Mucosa of descending colon (tissue), 3 donors: ENCODE data around the gene LMTK2. TPM values are rescaled to one million over a fixed set of nuclear protein-coding genes. Genes with fewer than 3 reads are reported as not detected.

Experiments
- ATAC-seq: fragments of 200-7000 bp; cut with Tn5 transposase; one replicate; pipeline ENCODE4 v1.9.1; 2020; ENCODE audit warnings: mild to moderate bottlenecking, moderate library complexity
- DNase-seq, 3 donors: peaks; one replicate each; pipeline ENCODE4 v3.0.0-alpha.2; 2020
- H3K36me3 ChIP-seq: fragments of 200-600 bp; one replicate; pipeline ENCODE4 v1.8.0; 2021; ENCODE audit warnings: low read depth, mild to moderate bottlenecking
- H3K4me1 ChIP-seq: fragments of 200-600 bp; one replicate; pipeline ENCODE4 v1.8.0; 2021; ENCODE audit warnings: low read depth, mild to moderate bottlenecking
- H3K4me3 ChIP-seq: fragments of 200-600 bp; one replicate; pipeline ENCODE4 v1.8.0; 2021; ENCODE audit warnings: mild to moderate bottlenecking
- H3K9me3 ChIP-seq: fragments of 200-600 bp; one replicate; pipeline ENCODE4 v1.8.0; 2021; ENCODE audit warnings: mild to moderate bottlenecking
- CTCF ChIP-seq: fragments of 200-600 bp; IDR thresholded peaks from one replicate; pipeline ENCODE4 v1.8.0; 2022; ENCODE audit warnings: antibody characterized with exemption, mild to moderate bottlenecking
- intact Hi-C, 2 donors: fragments of 100-400 bp; cut with DNase I in 1 of 2; cut with micrococcal nuclease in 1 of 2; formaldehyde crosslinking; loops; one replicate each; pipeline versions ENCODE4 v1.11.0 to v1.11.1; 2022; cut with DNase I, micrococcal nuclease
- total RNA-seq, 3 donors: library from RNA; stranded (reverse); fragmentation: NEBNext Ultra II Directional in 2 of 3; extraction: Animal tissue kit (Norgen Biotek cat#: 25700) in 2 of 3; gene quantifications; one replicate each; pipeline versions ENCODE4 v1.2.1 to v1.2.4, GENCODE V29; 2021 to 2023
- donor health status: DM: no; HTN: no; CAD: no; lungs with moderate emphysema.
- donor health status: DM: no; HTN: no; CAD: no.
- donor health status: DM: no; HTN: yes; CAD: no.

LMTK2 gene
- total RNA-seq, 3 donors from 2014 or later, result 48.6 to 70.2 (median 52.9) TPM

- no peaks in the 10 kb centered on the region for H3K9me3 ChIP-seq
- no peaks in the 10 kb centered on the region for H3K36me3 ChIP-seq
- no peak for TF ChIP-seq CTCF
- H3K4me1 ChIP-seq, result no peaks in the 10 kb centered on the region
- intact Hi-C loops, result no loop called here
- DNase-seq (no peak), ATAC-seq (no peak)
- H3K4me3 ChIP-seq, result no peak overlapping the region
These were observed 135.7 kb downstream of the LMTK2 start for GRCh38 chr7:98242342-98242741.

- intact Hi-C loops, result no loop called here
- ATAC-seq (no peak), DNase-seq (no peak)
- H3K4me3 ChIP-seq, result no peak overlapping the region
- no peak for TF ChIP-seq CTCF
- no peaks in the 10 kb centered on the region for H3K9me3 ChIP-seq
- H3K4me1 ChIP-seq, result no peaks in the 10 kb centered on the region
- no peaks in the 10 kb centered on the region for H3K36me3 ChIP-seq
These were observed 136.3 kb downstream of the LMTK2 start for GRCh38 chr7:98242934-98243333.

- Histone ChIP-seq H3K4me1 (peaks cover 7% of the 10 kb centered on the region), H3K36me3 (no peaks in the 10 kb centered on the region), H3K4me3 (no peak overlapping the region), H3K9me3 (no peaks in the 10 kb centered on the region)
- TF ChIP-seq CTCF, result no peak
- ATAC-seq (no peak), DNase-seq (no peak)
- intact Hi-C loops, result no loop called here
These were observed 138.2 kb downstream of the LMTK2 start for GRCh38 chr7:98244871-98245270.

GRCh38 chr7:98248156-98248555 lies 141.5 kb downstream of the LMTK2 start:
- DNase-seq, result no peak
- intact Hi-C loops, result no loop called here
- no peak for ATAC-seq
- Histone ChIP-seq H3K9me3 (no peaks in the 10 kb centered on the region), H3K4me3 (no peak overlapping the region), H3K4me1 (peaks cover 29% of the 10 kb centered on the region), H3K36me3 (no peaks in the 10 kb centered on the region)
- no peak for TF ChIP-seq CTCF

- ATAC-seq, result no peak
- Histone ChIP-seq H3K36me3 (no peaks in the 10 kb centered on the region), H3K9me3 (no peaks in the 10 kb centered on the region), H3K4me1 (peaks cover 32% of the 10 kb centered on the region), H3K4me3 (no peak overlapping the region)
- no peak for DNase-seq
- no peak for TF ChIP-seq CTCF
- intact Hi-C loops, result no loop called here
These were observed 142.4 kb downstream of the LMTK2 start for GRCh38 chr7:98249106-98249505.

GRCh38 chr7:98250789-98251188 lies 144.1 kb downstream of the LMTK2 start:
- intact Hi-C loops, result no loop called here
- H3K4me1 ChIP-seq, result peaks cover 32% of the 10 kb centered on the region
- H3K4me3 ChIP-seq, result no peak overlapping the region
- DNase-seq (peak in 1 of 3 donors; percentile 32), ATAC-seq (no peak)
- no peaks in the 10 kb centered on the region for H3K36me3 ChIP-seq
- H3K9me3 ChIP-seq, result no peaks in the 10 kb centered on the region
- no peak for TF ChIP-seq CTCF
